ENCODE results near the gene ARFGAP3. TPM values are rescaled to one million over a fixed set of nuclear protein-coding genes. Genes with fewer than 3 reads are reported as not detected.
A peak's percentile ranks its signal among the peaks of the same experiment; 100 is the strongest.

The ARFGAP3 gene, protein sequence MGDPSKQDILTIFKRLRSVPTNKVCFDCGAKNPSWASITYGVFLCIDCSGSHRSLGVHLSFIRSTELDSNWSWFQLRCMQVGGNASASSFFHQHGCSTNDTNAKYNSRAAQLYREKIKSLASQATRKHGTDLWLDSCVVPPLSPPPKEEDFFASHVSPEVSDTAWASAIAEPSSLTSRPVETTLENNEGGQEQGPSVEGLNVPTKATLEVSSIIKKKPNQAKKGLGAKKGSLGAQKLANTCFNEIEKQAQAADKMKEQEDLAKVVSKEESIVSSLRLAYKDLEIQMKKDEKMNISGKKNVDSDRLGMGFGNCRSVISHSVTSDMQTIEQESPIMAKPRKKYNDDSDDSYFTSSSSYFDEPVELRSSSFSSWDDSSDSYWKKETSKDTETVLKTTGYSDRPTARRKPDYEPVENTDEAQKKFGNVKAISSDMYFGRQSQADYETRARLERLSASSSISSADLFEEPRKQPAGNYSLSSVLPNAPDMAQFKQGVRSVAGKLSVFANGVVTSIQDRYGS
- total RNA-seq: 10 to 100 TPM; 32.0 to 32.8 TPM

DNA sequence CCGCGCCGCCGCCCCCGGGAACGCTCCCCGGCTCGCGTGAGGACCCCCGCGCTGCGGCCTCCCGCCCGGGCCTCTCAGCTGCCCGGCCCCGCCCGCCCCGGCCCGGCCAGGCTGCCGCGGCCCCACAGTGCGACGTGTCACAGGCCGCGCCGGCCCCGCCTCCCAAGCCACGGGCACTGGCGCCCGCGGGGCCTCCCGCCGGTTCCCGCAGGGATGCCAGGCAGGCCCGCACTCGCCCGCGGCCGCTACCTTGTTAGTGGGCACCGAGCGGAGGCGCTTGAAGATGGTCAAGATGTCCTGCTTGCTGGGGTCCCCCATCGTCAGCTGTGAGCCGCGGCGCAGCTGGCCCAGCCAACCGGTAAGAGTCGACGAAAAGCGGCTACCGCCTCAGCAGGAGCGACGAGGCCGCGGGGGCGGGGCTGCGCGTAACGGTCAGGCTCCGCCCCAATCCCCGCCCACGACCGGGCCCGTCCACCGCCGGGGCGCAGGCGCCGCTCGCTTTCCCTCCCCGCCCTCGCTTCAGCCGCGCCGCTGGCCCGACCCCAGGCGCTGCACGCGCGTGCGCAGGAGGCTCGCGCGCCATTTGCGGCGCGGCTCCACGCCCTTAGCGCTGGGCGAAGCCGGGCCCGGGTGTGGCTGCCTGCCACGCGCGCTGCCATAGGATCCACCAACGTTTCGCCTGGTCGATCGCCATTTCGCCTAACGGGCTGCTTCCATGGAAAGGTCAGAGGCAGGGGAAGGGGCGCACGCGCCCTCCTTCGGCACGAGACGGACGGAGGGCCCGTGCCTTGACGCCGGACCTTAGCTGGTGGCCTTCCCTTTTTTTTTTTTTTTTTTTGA is at the start of gene ARFGAP3:
Gene ARFGAP3, minus strand, starts transcription at position 409 of the 840 bp plus-strand sequence. Its CDS starts 91 bp downstream, at position 318.
- Mint-ChIP-seq H3K9me3 (no peaks in the 10 kb centered on the region), H3K27me3 (no peaks in the 10 kb centered on the region), H3K27ac (peak within 1 kb of the TSS; percentile 97), H3K4me1 (peaks cover 3% of the 10 kb centered on the region), H3K36me3 (ENCODE audit: low read depth) (peaks cover 6% of the 10 kb centered on the region), H3K4me3 (peak within 1 kb of the TSS; percentile 94)
- peak; percentile 90 for ATAC-seq (replicated peaks)

DNA sequence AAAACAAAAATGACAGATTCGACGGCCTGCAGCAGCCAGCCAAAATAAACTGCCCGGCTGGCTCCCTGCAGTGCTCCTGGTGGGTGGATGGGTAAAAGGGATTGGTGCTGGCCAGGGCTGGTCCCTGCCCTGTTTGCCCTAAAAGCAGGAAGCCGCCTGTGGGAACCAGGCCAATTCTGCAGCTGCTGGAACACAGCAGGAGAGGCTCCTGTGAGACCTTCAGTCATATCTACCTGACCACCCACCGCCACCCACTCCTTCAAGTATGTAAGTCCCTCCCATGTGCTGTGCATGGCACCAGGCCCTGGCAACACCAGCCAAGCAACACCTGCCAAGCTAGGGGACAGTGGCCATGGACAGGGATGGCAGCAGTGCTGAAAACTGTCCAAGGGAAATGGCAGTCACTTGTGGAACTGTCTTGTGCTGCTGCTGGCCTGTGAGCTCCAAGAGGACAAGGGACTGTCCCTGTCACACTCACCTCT is 48.7 kb upstream of the ARFGAP3 start:
- Mint-ChIP-seq H3K27ac (no peak overlapping the region), H3K9me3 (no peaks in the 10 kb centered on the region), H3K27me3 (no peaks in the 10 kb centered on the region), H3K4me1 (no peaks in the 10 kb centered on the region), H3K4me3 (no peak overlapping the region), H3K36me3 (ENCODE audit: low read depth) (peaks cover 14% of the 10 kb centered on the region)
- no peak for ATAC-seq (replicated peaks)

DNA sequence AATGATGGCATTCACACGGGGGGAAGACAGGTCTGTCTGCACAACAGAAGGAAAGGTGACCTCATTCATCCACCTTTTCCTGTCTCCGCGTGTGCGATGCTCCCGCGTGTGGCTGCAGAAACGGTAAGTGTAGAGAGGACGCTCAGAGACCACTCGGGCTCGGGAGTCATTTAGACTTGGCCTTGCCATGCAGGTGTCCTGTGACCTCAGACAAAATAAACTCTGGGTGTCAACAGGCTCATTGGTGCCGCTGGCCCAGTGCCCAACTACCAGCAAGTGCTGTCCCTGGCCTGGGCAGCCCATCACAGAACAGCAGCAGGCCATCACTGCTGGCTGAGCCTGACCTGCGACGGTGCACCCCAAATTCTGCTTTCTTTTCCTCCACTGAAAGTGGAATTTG is 48.1 kb upstream of the ARFGAP3 start:
- Mint-ChIP-seq H3K27me3 (no peaks in the 10 kb centered on the region), H3K4me3 (no peak overlapping the region), H3K4me1 (no peaks in the 10 kb centered on the region), H3K27ac (no peak overlapping the region), H3K9me3 (no peaks in the 10 kb centered on the region), H3K36me3 (ENCODE audit: low read depth) (peaks cover 14% of the 10 kb centered on the region)
- ATAC-seq (replicated peaks): no peak

DNA sequence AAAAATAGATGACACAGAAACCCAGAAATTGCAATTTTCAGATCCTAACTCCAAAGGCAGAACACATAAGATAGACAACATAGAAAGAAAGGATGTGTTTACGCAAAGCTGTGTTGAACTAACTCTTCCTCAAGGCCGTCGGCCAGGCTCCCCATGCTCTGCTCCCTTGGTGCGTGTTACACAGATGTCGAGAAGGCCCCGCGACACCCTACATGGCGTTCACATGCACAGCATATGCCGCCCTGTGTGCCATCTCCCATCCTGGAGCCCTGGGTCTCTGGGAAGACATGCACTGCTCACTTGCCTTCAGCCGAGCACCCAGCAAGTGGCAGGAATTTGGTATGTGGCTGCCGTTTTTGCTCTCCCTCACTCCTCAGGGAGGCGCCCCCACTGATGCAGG is 47.0 kb upstream of the ARFGAP3 start:
- H3K4me1 Mint-ChIP-seq: no peaks in the 10 kb centered on the region
- no peak for ATAC-seq (replicated peaks)
- H3K4me3 Mint-ChIP-seq: no peak overlapping the region
- H3K36me3 Mint-ChIP-seq (ENCODE audit: low read depth): peaks cover 7% of the 10 kb centered on the region
- no peaks in the 10 kb centered on the region for H3K9me3 Mint-ChIP-seq
- H3K27me3 Mint-ChIP-seq: no peaks in the 10 kb centered on the region
- no peak overlapping the region for H3K27ac Mint-ChIP-seq

DNA sequence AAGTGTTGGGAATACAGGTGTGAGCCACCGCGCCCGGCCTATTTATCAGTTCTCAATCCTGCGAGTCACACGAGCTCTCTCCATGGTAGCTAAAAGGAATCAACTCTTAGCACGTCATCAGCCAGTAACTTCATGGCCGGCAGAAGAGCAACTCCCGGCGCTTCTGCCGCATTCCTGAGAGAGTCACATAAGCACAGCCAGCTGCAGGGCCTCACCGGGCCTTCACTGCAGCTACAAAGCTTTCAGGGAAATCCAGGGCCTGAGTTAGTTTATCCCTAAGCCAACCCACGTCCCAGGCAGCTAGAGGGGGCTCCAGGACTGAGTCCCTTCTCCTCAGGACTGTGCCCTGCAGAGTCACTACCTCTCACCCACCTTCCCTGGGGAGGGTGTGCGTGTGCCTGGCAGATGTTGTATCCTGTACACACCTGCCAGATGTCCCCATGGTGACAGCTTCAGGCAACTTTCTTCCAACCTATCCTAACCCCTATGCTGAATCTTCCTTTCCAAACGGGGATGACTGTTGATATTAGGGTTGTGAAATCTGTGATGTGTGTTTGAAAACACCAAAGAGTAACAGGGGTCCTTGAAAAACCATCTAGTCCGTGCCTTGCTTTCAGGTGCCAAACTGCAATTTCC is 45.9 kb upstream of the ARFGAP3 start:
- Mint-ChIP-seq H3K4me1 (no peaks in the 10 kb centered on the region), H3K9me3 (no peaks in the 10 kb centered on the region), H3K27ac (peak overlapping the region; percentile 15), H3K4me3 (no peak overlapping the region), H3K36me3 (ENCODE audit: low read depth) (no peaks in the 10 kb centered on the region), H3K27me3 (no peaks in the 10 kb centered on the region)
- no peak for ATAC-seq (replicated peaks)

DNA sequence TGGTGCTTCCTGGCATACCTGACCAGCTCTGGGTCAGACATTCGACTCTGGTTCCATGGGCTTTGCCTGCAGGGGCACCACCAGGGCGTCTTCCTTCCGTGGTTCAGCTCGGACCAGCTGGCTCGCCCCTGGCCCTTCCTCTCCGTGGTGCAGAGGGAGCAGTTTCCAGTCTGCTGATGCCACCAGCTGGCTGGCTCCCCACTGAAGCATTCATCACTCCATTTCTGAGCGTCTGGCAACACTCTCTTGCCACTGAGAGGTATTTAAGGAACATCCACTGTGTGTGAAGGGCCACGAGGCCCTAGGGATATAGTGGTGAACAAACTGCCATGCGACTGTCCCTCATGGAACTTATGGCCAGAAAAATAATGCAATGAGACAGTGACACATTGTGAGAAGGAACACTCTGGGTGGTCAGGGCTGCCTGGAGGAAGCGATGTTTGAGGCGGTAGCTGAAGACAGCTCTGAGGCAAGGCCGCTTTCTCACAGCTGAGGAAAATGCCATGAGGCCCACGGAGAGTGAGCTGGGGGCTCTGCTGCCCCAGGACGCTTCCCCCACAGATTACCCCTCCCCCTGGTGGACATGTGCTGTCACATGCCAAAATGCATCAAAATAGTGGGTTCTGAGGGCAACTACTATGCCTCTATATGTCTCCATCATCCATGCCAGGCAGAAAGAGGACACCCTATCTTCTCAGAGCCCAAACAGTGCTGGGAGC is 44.9 kb upstream of the ARFGAP3 start:
- no peaks in the 10 kb centered on the region for H3K4me1 Mint-ChIP-seq
- H3K27ac Mint-ChIP-seq: peak overlapping the region; percentile 15
- no peak overlapping the region for H3K4me3 Mint-ChIP-seq
- ATAC-seq (replicated peaks): no peak
- no peaks in the 10 kb centered on the region for H3K9me3 Mint-ChIP-seq
- H3K27me3 Mint-ChIP-seq: no peaks in the 10 kb centered on the region
- no peaks in the 10 kb centered on the region for H3K36me3 Mint-ChIP-seq (ENCODE audit: low read depth)

DNA sequence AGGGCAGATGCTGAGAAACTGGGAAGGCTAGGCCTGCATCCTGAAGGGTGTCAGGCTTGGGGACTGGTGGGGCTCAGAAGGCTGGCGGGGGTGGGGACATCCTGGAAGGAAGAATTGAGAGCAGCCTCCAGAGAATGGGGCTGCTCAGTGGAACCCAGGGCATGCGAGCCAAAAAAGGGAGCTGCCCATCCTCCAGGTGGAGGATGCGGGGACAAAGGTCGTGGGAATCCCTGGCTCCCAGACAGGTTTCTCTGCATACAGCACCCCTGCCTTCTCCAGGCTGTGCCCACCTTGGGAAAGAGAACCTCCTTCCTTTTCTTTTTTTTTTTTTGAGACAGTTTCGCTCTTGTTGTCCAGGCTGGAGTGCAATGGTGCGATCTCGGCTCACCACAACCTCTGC is 40.9 kb upstream of the ARFGAP3 start:
- Mint-ChIP-seq H3K36me3 (ENCODE audit: low read depth) (no peaks in the 10 kb centered on the region), H3K27ac (no peak overlapping the region), H3K27me3 (no peaks in the 10 kb centered on the region), H3K9me3 (no peaks in the 10 kb centered on the region), H3K4me1 (peaks cover 16% of the 10 kb centered on the region), H3K4me3 (no peak overlapping the region)
- no peak for ATAC-seq (replicated peaks)

DNA sequence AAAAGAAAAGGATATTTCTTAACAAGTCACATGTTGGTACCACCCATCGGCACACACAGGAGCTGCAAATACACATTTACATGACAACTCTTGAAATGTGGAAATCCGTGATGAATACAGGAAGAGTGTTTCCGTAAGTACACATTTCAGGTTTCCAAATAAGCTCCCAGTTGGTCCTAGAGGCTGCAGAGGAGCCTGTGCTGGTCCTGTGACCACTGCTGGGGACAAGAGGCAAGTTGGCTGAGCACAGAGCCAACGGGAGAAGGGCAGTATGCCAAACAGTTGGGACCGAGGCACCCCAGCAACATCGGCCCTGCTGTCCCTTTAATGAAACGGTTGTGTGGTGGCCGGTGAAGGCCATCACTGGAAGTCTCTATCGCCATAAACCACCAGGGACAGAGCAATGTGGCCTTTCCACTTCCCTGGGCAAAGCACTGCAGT is 38.5 kb upstream of the ARFGAP3 start:
- peaks cover 16% of the 10 kb centered on the region for H3K4me1 Mint-ChIP-seq
- H3K4me3 Mint-ChIP-seq: peak overlapping the region; percentile 57
- no peak for ATAC-seq (replicated peaks)
- H3K36me3 Mint-ChIP-seq (ENCODE audit: low read depth): peaks cover 9% of the 10 kb centered on the region
- no peaks in the 10 kb centered on the region for H3K9me3 Mint-ChIP-seq
- H3K27me3 Mint-ChIP-seq: no peaks in the 10 kb centered on the region
- H3K27ac Mint-ChIP-seq: peak overlapping the region; percentile 78

DNA sequence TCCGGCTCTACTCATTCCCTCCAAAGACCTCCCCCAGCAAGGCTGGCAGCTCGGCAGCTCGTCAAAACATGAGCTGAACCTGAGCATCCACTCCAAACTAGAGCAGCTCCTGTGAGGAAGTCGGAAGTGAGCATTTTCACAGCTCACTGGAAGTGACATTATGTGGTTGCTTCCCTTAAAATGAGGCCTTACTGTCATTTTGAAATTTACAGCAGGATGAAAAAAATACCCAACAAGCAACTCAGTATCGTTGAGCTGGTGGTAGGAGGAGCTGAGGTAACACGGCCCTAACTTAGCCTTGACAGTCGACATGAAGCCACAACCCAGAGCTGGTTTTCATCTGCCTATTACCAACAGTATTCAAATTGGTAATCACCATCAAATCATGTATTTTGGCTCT is 38.0 kb upstream of the ARFGAP3 start:
- H3K27ac Mint-ChIP-seq: peak overlapping the region; percentile 78

DNA sequence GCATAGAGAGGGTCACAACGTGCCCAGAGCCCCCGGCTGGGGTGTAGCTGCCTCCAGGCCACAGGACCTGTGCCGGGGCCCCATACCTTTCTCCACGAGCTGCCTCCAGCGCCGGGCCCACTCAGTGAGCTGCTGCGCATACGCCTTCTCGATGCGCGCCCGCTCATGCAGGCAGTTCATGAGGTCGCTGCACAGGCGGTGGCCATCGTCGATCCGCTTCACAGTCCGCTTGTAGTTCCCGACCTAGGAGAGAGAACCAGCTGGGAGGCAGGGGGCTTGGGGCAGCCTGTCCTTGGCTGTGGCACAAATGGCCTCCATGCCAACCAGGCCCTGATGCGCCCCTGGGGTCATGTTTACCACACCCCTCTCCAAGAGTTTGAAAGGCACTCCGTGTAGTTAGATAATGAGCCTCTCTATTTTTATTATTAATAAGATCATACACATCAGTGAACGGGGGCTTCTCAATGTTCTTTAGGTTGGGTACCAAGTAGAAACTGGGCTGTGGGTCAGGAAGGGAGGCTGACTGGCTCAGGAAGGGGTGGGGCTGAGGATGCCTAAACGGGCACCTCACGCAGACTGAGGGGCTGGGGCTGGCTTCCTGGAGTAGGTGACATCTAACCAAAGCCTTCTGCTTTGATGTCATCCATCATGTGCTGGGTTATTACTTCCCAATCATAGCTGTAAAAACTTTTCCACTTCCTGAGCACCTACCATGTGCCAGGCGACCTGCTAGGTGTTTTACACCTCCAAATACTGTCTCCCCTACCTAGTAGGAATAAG is 36.5 kb upstream of the ARFGAP3 start:
- no peak for ATAC-seq (replicated peaks)
- H3K27me3 Mint-ChIP-seq: no peaks in the 10 kb centered on the region
- peaks cover 27% of the 10 kb centered on the region for H3K4me1 Mint-ChIP-seq
- H3K4me3 Mint-ChIP-seq: no peak overlapping the region
- peaks cover 20% of the 10 kb centered on the region for H3K36me3 Mint-ChIP-seq (ENCODE audit: low read depth)
- peak overlapping the region; percentile 52 for H3K27ac Mint-ChIP-seq
- H3K9me3 Mint-ChIP-seq: no peaks in the 10 kb centered on the region

More for the DNA sequence above, 38.0 kb upstream of the ARFGAP3 start:
- no peaks in the 10 kb centered on the region for H3K9me3 Mint-ChIP-seq
- H3K4me1 Mint-ChIP-seq: peaks cover 16% of the 10 kb centered on the region
- peak overlapping the region; percentile 57 for H3K4me3 Mint-ChIP-seq
- ATAC-seq (replicated peaks): peak; percentile 91
- peaks cover 9% of the 10 kb centered on the region for H3K36me3 Mint-ChIP-seq (ENCODE audit: low read depth)
- no peaks in the 10 kb centered on the region for H3K27me3 Mint-ChIP-seq

DNA sequence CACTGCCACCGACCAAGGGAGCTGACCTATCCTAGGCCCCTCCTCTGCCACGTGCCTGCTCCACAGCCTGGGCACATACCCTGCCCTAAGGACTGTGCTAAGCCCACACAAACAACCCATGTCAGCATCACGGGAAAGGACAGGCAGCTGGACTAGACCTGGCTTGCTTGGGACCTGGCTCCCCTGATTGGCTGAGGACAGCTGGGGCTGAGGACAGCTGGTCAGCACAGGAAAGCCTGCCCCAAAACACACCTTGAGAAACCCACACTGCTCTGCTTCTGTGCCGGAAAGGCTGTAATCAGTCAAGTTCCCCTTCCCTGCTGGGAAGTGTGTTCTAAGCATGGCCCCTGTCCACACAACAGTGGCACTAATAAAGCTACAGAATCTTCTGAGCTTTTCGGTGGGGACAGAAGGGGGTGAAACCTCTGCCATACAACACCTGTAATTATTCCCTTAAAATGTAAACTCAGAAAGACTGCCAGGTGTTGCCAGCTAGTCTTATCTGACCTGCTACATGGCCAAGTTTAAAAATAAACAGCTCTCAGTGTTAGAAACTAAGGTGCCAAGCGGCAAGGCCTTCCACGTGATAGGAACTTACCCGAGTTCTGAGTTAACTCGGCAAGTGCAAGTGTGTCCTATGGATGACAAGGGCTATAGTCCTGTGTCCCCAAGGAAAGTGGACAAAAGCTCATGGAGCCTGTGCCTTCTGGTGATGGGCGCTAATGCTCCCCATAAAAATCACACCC is 35.7 kb upstream of the ARFGAP3 start:
- peaks cover 33% of the 10 kb centered on the region for H3K4me1 Mint-ChIP-seq
- no peak overlapping the region for H3K4me3 Mint-ChIP-seq
- no peak overlapping the region for H3K27ac Mint-ChIP-seq
- H3K36me3 Mint-ChIP-seq (ENCODE audit: low read depth): peaks cover 29% of the 10 kb centered on the region
- no peaks in the 10 kb centered on the region for H3K9me3 Mint-ChIP-seq
- no peak for ATAC-seq (replicated peaks)
- H3K27me3 Mint-ChIP-seq: no peaks in the 10 kb centered on the region

DNA sequence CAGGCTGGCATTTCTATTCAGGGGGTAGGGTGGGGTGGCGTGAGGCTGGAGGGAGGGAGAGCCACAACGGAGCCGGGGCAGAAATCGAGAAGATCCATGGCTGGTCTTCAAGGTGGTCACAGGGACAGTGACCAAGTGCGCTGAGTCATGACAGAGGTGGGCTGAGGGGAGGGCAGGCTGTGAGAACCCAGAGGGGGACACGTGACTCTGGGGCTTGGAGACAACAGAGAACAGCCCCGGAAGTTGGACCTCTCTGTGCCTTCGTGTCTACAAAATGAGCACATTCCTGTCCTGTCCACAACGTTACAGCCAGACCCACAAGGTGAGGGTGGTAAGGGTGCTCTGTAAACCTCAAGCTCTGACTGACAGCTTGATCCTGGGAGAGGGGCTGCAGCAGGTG is 35.1 kb upstream of the ARFGAP3 start:
- Mint-ChIP-seq H3K9me3 (no peaks in the 10 kb centered on the region), H3K27me3 (no peaks in the 10 kb centered on the region), H3K4me1 (peaks cover 33% of the 10 kb centered on the region), H3K4me3 (no peak overlapping the region), H3K36me3 (ENCODE audit: low read depth) (peaks cover 34% of the 10 kb centered on the region), H3K27ac (no peak overlapping the region)
- ATAC-seq (replicated peaks): no peak

DNA sequence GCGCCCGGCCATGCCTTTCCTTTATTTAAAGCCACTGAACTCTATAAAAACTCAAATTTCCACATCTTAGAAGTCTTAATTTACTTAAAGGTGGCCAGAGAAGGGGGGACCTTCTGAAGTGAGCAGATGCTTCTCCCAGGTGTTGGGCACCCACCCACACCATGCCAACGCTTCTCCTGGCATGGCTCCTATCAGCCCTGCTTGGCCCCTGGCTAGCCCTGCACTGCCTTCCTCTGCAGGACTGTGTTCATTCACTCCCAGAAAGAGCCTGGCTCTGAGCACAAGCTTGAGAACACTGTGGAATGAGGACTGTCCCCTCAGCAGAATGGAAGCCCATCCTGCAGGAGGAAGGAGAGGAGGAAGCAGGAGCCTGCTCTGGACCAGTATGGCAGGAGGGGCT is 34.6 kb upstream of the ARFGAP3 start:
- Mint-ChIP-seq H3K4me1 (peaks cover 33% of the 10 kb centered on the region), H3K36me3 (ENCODE audit: low read depth) (peaks cover 34% of the 10 kb centered on the region), H3K27me3 (no peaks in the 10 kb centered on the region), H3K4me3 (no peak overlapping the region), H3K27ac (no peak overlapping the region), H3K9me3 (no peaks in the 10 kb centered on the region)
- ATAC-seq (replicated peaks): no peak

All from activated T-helper 17 cell treated with anti-CD3 and anti-CD28 coated beads, Interleukin-2, amount 50 U/mL, for 72 hours (primary cell).